HepG2 (cell line): ENCODE data around the gene CBLN3. TPM values are rescaled to one million over a fixed set of nuclear protein-coding genes. Genes with fewer than 3 reads are reported as not detected.
A peak's percentile ranks its signal among the peaks of the same experiment; 100 is the strongest.

Experiments
- ATAC-seq: fragments of 200-7000 bp; cut with Tn5 transposase; 3 replicates; pipeline ENCODE4 v1.9.1; 2020; ENCODE audit warnings: mild to moderate bottlenecking, moderate library complexity
- BruUV-seq: library from RNA; stranded (reverse); fragments of 400-500 nt; replicated peaks from 2 replicates; lab custom pipeline; 2021; lab: Mats Ljungman, UMichigan
- CTCF ChIA-PET: fragments of 300-600 bp; formaldehyde crosslinking; extraction: SDS; loops from one replicate; lab custom pipeline; 2021; ENCODE audit warnings: low total read pairs, inconsistent platforms, low intra/inter-chr PET ratio; lab: Yijun Ruan, JAX
- POLR2A ChIA-PET: fragments of 350-600 bp; sonication (Branson Sonifier 250); formaldehyde crosslinking; loops from one replicate; lab custom pipeline; 2020; ENCODE audit warnings: antibody characterized with exemption, inconsistent platforms; lab: Yijun Ruan, JAX
- DNase-seq: peaks from one replicate; pipeline ENCODE4 v3.0.0-alpha.2; 2015; ENCODE audit warnings: low spot score
- FAIRE-seq: peaks from 3 replicates; lab custom pipeline; 2011; peaks lifted over from hg19 to GRCh38; lab: Jason Lieb, UNC
- H2AFZ ChIP-seq: one replicate; pipeline ENCODE4 v1.6.1; 2011; ENCODE audit warnings: low read length, inconsistent platforms
- H3K27ac ChIP-seq: fragments of 300-600 bp; 3 replicates; pipeline ENCODE4 v1.8.0; 2011; ENCODE audit warnings: mixed run types, mild to moderate bottlenecking, mixed read lengths, low read length, inconsistent platforms; ENCODE audit not compliant: insufficient read depth; ENCODE audit errors: extremely low read length
- H3K27me3 ChIP-seq, 2 experiments: fragments of 200-600 bp in 1 of 2; 2 replicates in 1 of 2; 3 replicates in 1 of 2; pipeline versions ENCODE4 v1.6.0 to v1.8.0; 2011; ENCODE audit warnings: low read length in 2 of 2, mild to moderate bottlenecking in 2 of 2, moderate library complexity in 2 of 2, inconsistent platforms in 1 of 2; ENCODE audit not compliant: insufficient read depth in 2 of 2, control insufficient read depth in 1 of 2
- H3K36me3 ChIP-seq, 2 experiments: fragments of 200-600 bp in 1 of 2; replicated peaks in 1 of 2; 2 replicates in 1 of 2; 3 replicates in 1 of 2; pipeline versions ENCODE4 v1.5.1 to v1.8.0; 2011; ENCODE audit warnings: low read length in 2 of 2, inconsistent platforms in 1 of 2; ENCODE audit not compliant: insufficient read depth in 2 of 2, control insufficient read depth in 1 of 2
- H3K4me1 ChIP-seq: 2 replicates; pipeline ENCODE4 v1.5.1; 2012; ENCODE audit warnings: low read length, inconsistent platforms; ENCODE audit not compliant: insufficient read depth
- H3K4me2 ChIP-seq: 2 replicates; pipeline ENCODE4 v1.6.0; 2011; ENCODE audit warnings: low read depth, low read length, inconsistent platforms
- H3K4me3 ChIP-seq, 3 experiments: fragments of 200-600 bp in 1 of 3; sonication (generic), shearing (Covaris generic) in 1 of 3; replicated peaks in 1 of 3; 2 replicates each; pipeline ENCODE4 v1.5.1; 2011 to 2016; ENCODE audit warnings: low read length in 3 of 3, inconsistent platforms in 2 of 3, low read depth in 2 of 3, mild to moderate bottlenecking in 2 of 3, control low read depth in 1 of 3, mixed read lengths in 1 of 3; ENCODE audit not compliant: insufficient read depth in 1 of 3
- H3K79me2 ChIP-seq: one replicate; pipeline ENCODE4 v1.6.1; 2011; ENCODE audit warnings: low read length, inconsistent platforms; ENCODE audit not compliant: insufficient read depth
- H3K9ac ChIP-seq: 2 replicates; pipeline ENCODE4 v1.6.0; 2011; ENCODE audit warnings: mild to moderate bottlenecking, low read depth, low read length, inconsistent platforms; ENCODE audit not compliant: insufficient read depth
- H3K9me3 ChIP-seq: 2 replicates; pipeline ENCODE4 v1.5.1; 2012; ENCODE audit warnings: mild to moderate bottlenecking, low read length
- H4K20me1 ChIP-seq: 2 replicates; pipeline ENCODE4 v1.6.0; 2011; ENCODE audit warnings: inconsistent platforms, mild to moderate bottlenecking, low read length, moderate library complexity; ENCODE audit not compliant: insufficient read depth
- BRCA1 ChIP-seq: sonication (generic); formaldehyde crosslinking; IDR thresholded peaks from 2 replicates; pipeline ENCODE4 v1.4.0; 2020; ENCODE audit warnings: missing genetic modification reagents
- CREB1 ChIP-seq, 2 experiments: fragments of 450-650 bp in 1 of 2; IDR thresholded peaks; 2 replicates each; pipeline ENCODE4 v1.6.1; 2016 to 2017; ENCODE audit warnings: control low read depth in 1 of 2, mild to moderate bottlenecking in 1 of 2, missing compliant biosample characterization in 1 of 2, missing genetic modification characterization in 1 of 2
- HNF4G ChIP-seq, 2 experiments: sonication (generic) in 1 of 2; formaldehyde crosslinking in 1 of 2; IDR thresholded peaks; 2 replicates each; pipeline versions ENCODE4 v1.4.0 to v1.6.1; 2011 to 2020; ENCODE audit warnings: borderline replicate concordance in 2 of 2, low read depth in 2 of 2, mild to moderate bottlenecking in 2 of 2, low read length in 1 of 2, missing genetic modification reagents in 1 of 2, moderate library complexity in 1 of 2
- HNRNPL ChIP-seq: fragments of 200-400 bp; formaldehyde crosslinking; IDR thresholded peaks from 2 replicates; pipeline ENCODE4 v1.6.1; 2017; ENCODE audit warnings: mild to moderate bottlenecking, low read depth, low read length
- MEF2D ChIP-seq: sonication (generic); formaldehyde crosslinking; IDR thresholded peaks from 2 replicates; pipeline ENCODE4 v1.5.1; 2020; ENCODE audit warnings: mild to moderate bottlenecking, missing genetic modification reagents
- NFIB ChIP-seq: sonication (generic); formaldehyde crosslinking; IDR thresholded peaks from 2 replicates; pipeline ENCODE4 v1.9.0; 2021; ENCODE audit warnings: missing genetic modification reagents, mild to moderate bottlenecking, borderline replicate concordance
- RXRB ChIP-seq: IDR thresholded peaks from 2 replicates; pipeline ENCODE4 v1.6.1; 2016; ENCODE audit warnings: borderline replicate concordance, missing genetic modification reagents, missing compliant biosample characterization
- ZNF124 ChIP-seq: sonication (generic); formaldehyde crosslinking; IDR thresholded peaks from 2 replicates; pipeline ENCODE4 v1.4.0; 2020; ENCODE audit warnings: missing genetic modification reagents
- ZNF367 ChIP-seq: sonication (generic); formaldehyde crosslinking; IDR thresholded peaks from 2 replicates; pipeline ENCODE4 v1.4.0; 2020; ENCODE audit warnings: missing genetic modification reagents, borderline replicate concordance
- ZNF773 ChIP-seq: sonication (generic); formaldehyde crosslinking; IDR thresholded peaks from 2 replicates; pipeline ENCODE4 v1.4.0; 2020; ENCODE audit warnings: missing genetic modification reagents, borderline replicate concordance
- WGBS: methylation state at CpG from one replicate; pipeline ENCODE4 v1.1.6; 2017; ENCODE audit warnings: low lambda C conversion rate; 5-methylcytosine and 5-hydroxymethylcytosine counted together
- in situ Hi-C: cut with HindIII; loops from 2 replicates; pipeline ENCODE4 v1.10.0; 2017; ENCODE audit warnings: low pct_unique_long_range_greater_than_20kb; ENCODE audit not compliant: extremely low pct_ligation_motif_present
- intact Hi-C: fragments of 100-400 bp; cut with micrococcal nuclease; formaldehyde crosslinking; loops from one replicate; pipeline ENCODE4 v1.10.0; 2022; ENCODE audit not compliant: unreplicated experiment
- polyA plus RNA-seq, 8 experiments: library from polyadenylated mRNA; depleted of rRNA in 3 of 8; stranded (reverse) in 7 of 8; unstranded in 1 of 8; fragments of >200 nt; fragmentation: Illumina TruSeq in 4 of 8; extraction: Trizol in 4 of 8; gene quantifications; 2 replicates each; pipeline versions ENCODE4 v1.2.1 to v1.2.3, GENCODE V29; 2011 to 2016; ENCODE audit warnings: low read depth in 4 of 8, missing spikeins in 1 of 8, mixed read lengths in 1 of 8; ENCODE audit not compliant: insufficient read depth in 1 of 8
- total RNA-seq, 5 experiments: library from RNA; depleted of rRNA; stranded (reverse); fragments of >200 nt; fragmentation: Illumina TruSeq; extraction: Trizol; gene quantifications; 2 replicates each; pipeline ENCODE4 v1.2.3, GENCODE V29; 2016; ENCODE audit warnings: low read depth in 1 of 5
- TF ChIP-seq, protein P1 (sequence below): sonication (generic); formaldehyde crosslinking; IDR thresholded peaks from 2 replicates; pipeline ENCODE4 v1.5.0; 2020; ENCODE audit warnings: mild to moderate bottlenecking, missing genetic modification reagents, borderline replicate concordance
- TF ChIP-seq, protein P2 (sequence below): IDR thresholded peaks from 2 replicates; pipeline ENCODE4 v1.6.1; 2016; ENCODE audit warnings: missing compliant biosample characterization, missing genetic modification reagents, borderline replicate concordance
- TF ChIP-seq, protein P3 (sequence below): IDR thresholded peaks from 2 replicates; pipeline ENCODE4 v1.6.1; 2016; ENCODE audit warnings: low read depth
- TF ChIP-seq, protein P4 (sequence below): IDR thresholded peaks from 2 replicates; pipeline ENCODE4 v1.6.1; 2012; ENCODE audit warnings: inconsistent platforms
- TF ChIP-seq, protein P5 (sequence below): sonication (generic); formaldehyde crosslinking; IDR thresholded peaks from 2 replicates; pipeline ENCODE4 v1.5.1; 2020; ENCODE audit warnings: missing genetic modification reagents, mild to moderate bottlenecking, borderline replicate concordance

CBLN3 gene
- total and polyA plus RNA-seq, 2 of the 13 experiments (the other 11 are each of a cell fraction or from before 2014, with no cell fraction given), result 0.66 to 0.98 TPM

GRCh38 chr14:24418492-24418873 is 11.0 kb downstream of the CBLN3 start:
- BruUV-seq, result no TSS peak
- TF ChIP-seq, protein P1, sequence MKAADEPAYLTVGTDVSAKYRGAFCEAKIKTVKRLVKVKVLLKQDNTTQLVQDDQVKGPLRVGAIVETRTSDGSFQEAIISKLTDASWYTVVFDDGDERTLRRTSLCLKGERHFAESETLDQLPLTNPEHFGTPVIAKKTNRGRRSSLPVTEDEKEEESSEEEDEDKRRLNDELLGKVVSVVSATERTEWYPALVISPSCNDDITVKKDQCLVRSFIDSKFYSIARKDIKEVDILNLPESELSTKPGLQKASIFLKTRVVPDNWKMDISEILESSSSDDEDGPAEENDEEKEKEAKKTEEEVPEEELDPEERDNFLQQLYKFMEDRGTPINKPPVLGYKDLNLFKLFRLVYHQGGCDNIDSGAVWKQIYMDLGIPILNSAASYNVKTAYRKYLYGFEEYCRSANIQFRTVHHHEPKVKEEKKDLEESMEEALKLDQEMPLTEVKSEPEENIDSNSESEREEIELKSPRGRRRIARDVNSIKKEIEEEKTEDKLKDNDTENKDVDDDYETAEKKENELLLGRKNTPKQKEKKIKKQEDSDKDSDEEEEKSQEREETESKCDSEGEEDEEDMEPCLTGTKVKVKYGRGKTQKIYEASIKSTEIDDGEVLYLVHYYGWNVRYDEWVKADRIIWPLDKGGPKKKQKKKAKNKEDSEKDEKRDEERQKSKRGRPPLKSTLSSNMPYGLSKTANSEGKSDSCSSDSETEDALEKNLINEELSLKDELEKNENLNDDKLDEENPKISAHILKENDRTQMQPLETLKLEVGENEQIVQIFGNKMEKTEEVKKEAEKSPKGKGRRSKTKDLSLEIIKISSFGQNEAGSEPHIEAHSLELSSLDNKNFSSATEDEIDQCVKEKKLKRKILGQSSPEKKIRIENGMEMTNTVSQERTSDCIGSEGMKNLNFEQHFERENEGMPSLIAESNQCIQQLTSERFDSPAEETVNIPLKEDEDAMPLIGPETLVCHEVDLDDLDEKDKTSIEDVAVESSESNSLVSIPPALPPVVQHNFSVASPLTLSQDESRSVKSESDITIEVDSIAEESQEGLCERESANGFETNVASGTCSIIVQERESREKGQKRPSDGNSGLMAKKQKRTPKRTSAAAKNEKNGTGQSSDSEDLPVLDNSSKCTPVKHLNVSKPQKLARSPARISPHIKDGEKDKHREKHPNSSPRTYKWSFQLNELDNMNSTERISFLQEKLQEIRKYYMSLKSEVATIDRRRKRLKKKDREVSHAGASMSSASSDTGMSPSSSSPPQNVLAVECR (CRISPR knock-in tag), result 0 out of 2 replicates have a peak, but pooled peaks have one; percentile 31
- TF ChIP-seq BRCA1, result no peak
- no peak for TF ChIP-seq HNF4G (IDR thresholded peaks at IDR 0.05; ENCODE audit: borderline replicate concordance, low read depth, low read length)
- no peak for TF ChIP-seq HNF4G (CRISPR knock-in tag; IDR thresholded peaks at IDR 0.05; ENCODE audit: borderline replicate concordance, low read depth)
- TF ChIP-seq NFIB (CRISPR knock-in tag), result 0 out of 2 replicates have a peak, but pooled peaks have one; percentile 55
- TF ChIP-seq, protein P2, sequence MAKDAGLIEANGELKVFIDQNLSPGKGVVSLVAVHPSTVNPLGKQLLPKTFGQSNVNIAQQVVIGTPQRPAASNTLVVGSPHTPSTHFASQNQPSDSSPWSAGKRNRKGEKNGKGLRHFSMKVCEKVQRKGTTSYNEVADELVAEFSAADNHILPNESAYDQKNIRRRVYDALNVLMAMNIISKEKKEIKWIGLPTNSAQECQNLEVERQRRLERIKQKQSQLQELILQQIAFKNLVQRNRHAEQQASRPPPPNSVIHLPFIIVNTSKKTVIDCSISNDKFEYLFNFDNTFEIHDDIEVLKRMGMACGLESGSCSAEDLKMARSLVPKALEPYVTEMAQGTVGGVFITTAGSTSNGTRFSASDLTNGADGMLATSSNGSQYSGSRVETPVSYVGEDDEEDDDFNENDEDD (CRISPR knock-in tag), result no peak
- no peak for TF ChIP-seq RXRB
- peak; percentile 53 for TF ChIP-seq CREB1 (IDR thresholded peaks at IDR 0.05)
- TF ChIP-seq CREB1 (CRISPR knock-in tag; IDR thresholded peaks at IDR 0.05), result no peak
- 0 out of 2 replicates have a peak, but pooled peaks have one; percentile 15 for TF ChIP-seq ZNF773 (CRISPR knock-in tag)
- TF ChIP-seq, protein P3, sequence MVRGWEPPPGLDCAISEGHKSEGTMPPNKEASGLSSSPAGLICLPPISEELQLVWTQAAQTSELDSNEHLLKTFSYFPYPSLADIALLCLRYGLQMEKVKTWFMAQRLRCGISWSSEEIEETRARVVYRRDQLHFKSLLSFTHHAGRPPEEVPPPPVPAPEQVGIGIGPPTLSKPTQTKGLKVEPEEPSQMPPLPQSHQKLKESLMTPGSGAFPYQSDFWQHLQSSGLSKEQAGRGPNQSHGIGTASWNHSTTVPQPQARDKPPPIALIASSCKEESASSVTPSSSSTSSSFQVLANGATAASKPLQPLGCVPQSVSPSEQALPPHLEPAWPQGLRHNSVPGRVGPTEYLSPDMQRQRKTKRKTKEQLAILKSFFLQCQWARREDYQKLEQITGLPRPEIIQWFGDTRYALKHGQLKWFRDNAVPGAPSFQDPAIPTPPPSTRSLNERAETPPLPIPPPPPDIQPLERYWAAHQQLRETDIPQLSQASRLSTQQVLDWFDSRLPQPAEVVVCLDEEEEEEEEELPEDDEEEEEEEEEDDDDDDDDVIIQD (CRISPR knock-in tag), result no peak
- TF ChIP-seq ZNF124, result no peak
- TF ChIP-seq ZNF367 (CRISPR knock-in tag), result no peak
- TF ChIP-seq, protein P4, sequence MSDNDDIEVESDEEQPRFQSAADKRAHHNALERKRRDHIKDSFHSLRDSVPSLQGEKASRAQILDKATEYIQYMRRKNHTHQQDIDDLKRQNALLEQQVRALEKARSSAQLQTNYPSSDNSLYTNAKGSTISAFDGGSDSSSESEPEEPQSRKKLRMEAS, result no peak
- TF ChIP-seq MEF2D (CRISPR knock-in tag), result no peak
- TF ChIP-seq HNRNPL, result no peak
- TF ChIP-seq, protein P5, sequence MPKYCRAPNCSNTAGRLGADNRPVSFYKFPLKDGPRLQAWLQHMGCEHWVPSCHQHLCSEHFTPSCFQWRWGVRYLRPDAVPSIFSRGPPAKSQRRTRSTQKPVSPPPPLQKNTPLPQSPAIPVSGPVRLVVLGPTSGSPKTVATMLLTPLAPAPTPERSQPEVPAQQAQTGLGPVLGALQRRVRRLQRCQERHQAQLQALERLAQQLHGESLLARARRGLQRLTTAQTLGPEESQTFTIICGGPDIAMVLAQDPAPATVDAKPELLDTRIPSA (CRISPR knock-in tag), result no peak

More at GRCh38 chr14:24418492-24418873, 11.0 kb downstream of the CBLN3 start:
- ATAC-seq (no peak), DNase-seq (no peak), FAIRE-seq (no peak)
- Histone ChIP-seq H3K27me3 (peaks cover 0 to 7% of the 10 kb centered on the region in 2 experiments; a peak in 1 of 5 replicates), H3K9ac (no peak overlapping the region), H3K79me2 (no peaks in the 10 kb centered on the region), H3K9me3 (no peaks in the 10 kb centered on the region), H3K27ac (no peak overlapping the region), H3K36me3 (no peaks in the 10 kb centered on the region), H4K20me1 (no peaks in the 10 kb centered on the region), H2AFZ (no peak overlapping the region), H3K4me1 (peaks cover 14% of the 10 kb centered on the region), H3K4me3 (no peak overlapping the region), H3K4me2 (no peak overlapping the region)
- ChIA-PET POLR2A (interaction anchor here (0.8 to 6.6 kb wide), 5 partner anchors 8 to 85 kb away, joined by 4 to 46 read pairs (median 4); partner anchors contain the start of genes CBLN3, KHNYN and SDR39U1), CTCF (no interaction called here)
- intact Hi-C loops, result no loop called here
- WGBS, result 66% methylated on average over 6 of the region's 6 CpGs
- in situ Hi-C loops, result no loop called here
